Epithelial cell of prostate (primary cell): ENCODE results near the gene HTR2A.

Experiments used
- DNase-seq: peaks from one replicate; pipeline ENCODE4 v3.0.0-alpha.2; 2011; ENCODE audit warnings: low read depth, low spot score
- H3K27ac ChIP-seq: fragments of 450-650 bp; 2 replicates; pipeline ENCODE4 v1.5.1; 2017; ENCODE audit warnings: mild to moderate bottlenecking

The HTR2A gene

GRCh38 chr13:46874006-46874405 lies 22.8 kb downstream of the HTR2A start:
- no peak for DNase-seq
- H3K27ac ChIP-seq: no peak overlapping the region

- no peak for DNase-seq
- no peak overlapping the region for H3K27ac ChIP-seq
Observed at GRCh38 chr13:46871557-46871956, 25.3 kb downstream of the HTR2A start.

GRCh38 chr13:46868091-46868490 lies 28.8 kb downstream of the HTR2A start:
- DNase-seq: no peak
- H3K27ac ChIP-seq: no peak overlapping the region

- DNase-seq: peak; percentile 26
- H3K27ac ChIP-seq: no peak overlapping the region
Observed at GRCh38 chr13:46866150-46866549, 30.7 kb downstream of the HTR2A start.

DNA sequence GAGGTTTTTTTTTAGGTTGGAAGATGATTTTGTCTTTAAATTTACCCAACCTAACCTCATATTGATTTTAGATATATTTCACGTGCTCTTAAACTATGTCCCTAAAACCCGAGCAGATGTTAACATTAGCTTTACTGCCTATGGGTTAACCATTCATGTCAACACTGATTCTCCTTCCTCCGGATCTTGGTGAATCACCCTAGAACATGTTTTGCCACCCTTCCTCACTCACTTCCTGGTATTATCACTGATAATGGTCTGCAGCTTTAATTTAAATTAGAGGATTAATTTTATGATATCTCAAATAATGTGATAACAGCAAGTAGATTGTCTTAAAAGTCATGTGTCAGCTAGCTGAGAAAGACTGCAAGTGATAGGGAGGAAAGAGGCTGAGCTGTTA lies 31.9 kb downstream of the HTR2A start:
- H3K27ac ChIP-seq: no peak overlapping the region
- DNase-seq: no peak

- H3K27ac ChIP-seq: no peak overlapping the region
- DNase-seq: no peak
Observed at GRCh38 chr13:46861959-46862358, 34.9 kb downstream of the HTR2A start.

DNA sequence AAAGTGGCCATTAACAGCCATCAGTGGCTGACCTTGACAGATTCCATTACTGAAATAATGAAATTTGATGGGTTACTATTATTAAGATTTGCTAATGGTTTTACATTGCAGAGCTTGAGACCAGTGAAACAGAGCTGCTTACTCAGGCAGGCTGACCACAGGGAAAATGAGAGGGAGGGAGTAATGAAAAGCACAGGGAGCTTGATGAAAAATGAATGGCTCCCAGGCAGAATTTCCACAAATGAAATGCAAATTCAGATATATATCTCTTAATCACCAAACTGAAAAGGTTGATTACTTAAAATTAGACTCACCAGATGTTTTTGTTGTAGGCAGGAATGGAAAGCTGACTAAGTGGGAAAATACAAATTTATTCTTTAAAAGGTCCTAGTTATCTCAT lies 36.1 kb downstream of the HTR2A start:
- no peak overlapping the region for H3K27ac ChIP-seq
- no peak for DNase-seq

DNA sequence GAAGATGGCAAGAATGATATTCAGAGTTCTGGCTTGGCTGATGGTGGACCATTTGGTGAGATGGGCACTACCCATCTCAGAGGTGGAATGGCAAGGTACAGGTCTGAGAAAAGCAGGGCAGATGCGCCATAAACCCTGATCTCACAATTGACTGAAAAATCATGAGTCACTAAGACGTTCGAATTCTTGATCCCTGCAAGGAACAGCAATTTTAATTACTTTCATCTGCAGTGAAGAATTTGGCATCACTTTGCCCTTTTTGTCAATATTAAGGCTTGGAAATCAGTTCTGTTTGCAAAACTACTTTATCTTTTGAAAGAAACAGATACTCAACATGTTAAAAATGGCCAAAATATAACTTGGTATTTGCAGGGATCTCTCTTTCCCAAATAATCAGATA lies 38.1 kb downstream of the HTR2A start:
- no peak for DNase-seq
- H3K27ac ChIP-seq: no peak overlapping the region

GRCh38 chr13:46858163-46858562 lies 38.7 kb downstream of the HTR2A start:
- DNase-seq: no peak
- no peak overlapping the region for H3K27ac ChIP-seq

DNA sequence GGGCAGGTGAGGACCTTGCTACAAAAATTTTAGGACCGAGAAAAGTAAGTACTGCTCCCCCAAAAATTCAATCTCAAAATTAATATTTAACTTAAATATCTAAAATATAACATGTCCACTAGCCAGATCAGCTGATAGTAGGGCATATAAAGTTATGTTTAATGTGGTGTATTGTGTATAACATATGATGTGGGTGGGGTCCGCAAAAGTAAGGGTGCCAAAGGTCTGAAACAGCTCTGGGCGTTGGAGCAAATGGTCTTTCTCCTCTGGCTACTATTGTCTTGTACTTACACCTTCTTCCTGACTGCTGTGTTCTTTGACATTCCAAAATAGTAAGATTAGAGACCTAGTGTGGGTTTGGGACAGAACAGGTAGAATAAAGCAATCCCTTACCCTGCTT lies 41.2 kb downstream of the HTR2A start:
- DNase-seq: no peak

GRCh38 chr13:46855166-46855565 lies 41.7 kb downstream of the HTR2A start:
- no peak overlapping the region for H3K27ac ChIP-seq
- no peak for DNase-seq

More for the DNA sequence above, 41.2 kb downstream of the HTR2A start:
- H3K27ac ChIP-seq: no peak overlapping the region

DNA sequence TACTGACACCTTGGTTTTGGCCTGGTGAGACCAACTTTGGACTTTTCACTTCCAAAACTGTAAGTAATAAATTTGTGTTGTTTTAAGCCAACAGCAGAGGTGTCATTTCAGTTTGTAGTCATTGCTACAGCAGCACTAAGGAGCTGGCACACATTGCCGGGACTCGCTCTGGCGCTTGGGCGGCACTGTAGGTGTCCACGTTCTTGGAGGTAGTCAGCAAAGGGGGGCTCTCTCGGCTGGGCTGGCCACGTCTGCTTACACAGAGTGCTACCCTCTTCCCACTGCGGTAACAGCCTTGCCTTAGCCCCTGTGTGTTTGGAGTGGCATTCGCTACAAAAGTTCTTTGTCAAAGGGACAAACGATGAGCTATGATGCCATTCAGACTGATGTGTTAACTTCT lies 44.7 kb downstream of the HTR2A start:
- DNase-seq: no peak
- H3K27ac ChIP-seq: no peak overlapping the region

- H3K27ac ChIP-seq: no peak overlapping the region
Observed at GRCh38 chr13:46850214-46850613, 46.6 kb downstream of the HTR2A start.

GRCh38 chr13:46846726-46847125 lies 50.1 kb downstream of the HTR2A start:
- H3K27ac ChIP-seq: no peak overlapping the region
- no peak for DNase-seq

More at GRCh38 chr13:46850214-46850613, 46.6 kb downstream of the HTR2A start:
- DNase-seq: no peak

GRCh38 chr13:46845146-46845545 lies 51.7 kb downstream of the HTR2A start:
- H3K27ac ChIP-seq: no peak overlapping the region
- DNase-seq: no peak

DNA sequence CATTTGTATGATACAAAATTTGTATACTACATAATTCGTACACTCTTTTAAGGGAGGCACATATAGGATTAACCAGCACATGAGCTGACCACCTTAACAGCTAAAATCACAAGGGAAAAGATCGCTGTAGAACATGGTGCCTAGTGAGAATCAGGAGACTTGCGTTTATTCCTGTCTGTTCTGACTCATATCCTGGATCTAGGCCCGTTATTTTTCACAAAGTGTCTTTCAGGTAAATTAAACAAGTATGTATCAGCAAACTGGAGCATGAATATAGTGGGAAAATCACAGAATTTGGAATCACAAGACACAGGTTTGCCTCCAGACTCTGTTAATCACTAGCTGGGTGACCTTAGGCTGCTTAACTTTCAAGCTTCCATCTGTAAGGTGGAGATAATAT lies 52.4 kb downstream of the HTR2A start:
- no peak overlapping the region for H3K27ac ChIP-seq
- DNase-seq: no peak

GRCh38 chr13:46839399-46839798 lies 57.5 kb downstream of the HTR2A start:
- no peak overlapping the region for H3K27ac ChIP-seq
- DNase-seq: no peak

GRCh38 chr13:46834657-46835056 lies 62.2 kb downstream of the HTR2A start:
- no peak for DNase-seq
- no peak overlapping the region for H3K27ac ChIP-seq

DNA sequence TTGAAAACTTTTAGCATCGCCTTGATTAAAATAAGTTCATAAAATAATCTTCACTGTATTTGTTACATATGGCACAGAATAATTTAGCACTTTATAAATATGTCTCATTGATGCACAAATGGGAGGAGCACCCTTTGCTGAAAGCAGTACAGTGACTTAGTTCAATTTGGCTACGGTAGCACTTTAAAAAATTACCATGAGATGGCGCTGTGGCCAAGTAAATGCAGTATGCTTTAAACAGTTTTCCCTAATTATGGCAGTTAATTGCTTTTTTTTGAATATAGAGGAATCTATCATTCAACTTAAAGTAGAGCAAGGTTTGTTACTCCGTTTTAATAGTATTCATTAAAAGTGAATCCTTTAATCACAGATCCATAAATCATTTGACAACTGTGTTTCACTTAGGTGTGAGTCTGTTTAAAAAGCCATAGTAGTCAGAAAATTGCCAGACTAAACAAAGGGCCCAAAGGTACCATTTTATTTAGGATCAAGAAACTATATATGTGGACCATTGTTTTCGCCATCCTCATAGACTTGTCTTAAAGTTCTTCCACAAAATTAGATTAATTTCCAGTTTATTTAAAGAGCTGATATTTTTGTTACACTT lies 65.2 kb downstream of the HTR2A start:
- no peak overlapping the region for H3K27ac ChIP-seq
- no peak for DNase-seq

DNA sequence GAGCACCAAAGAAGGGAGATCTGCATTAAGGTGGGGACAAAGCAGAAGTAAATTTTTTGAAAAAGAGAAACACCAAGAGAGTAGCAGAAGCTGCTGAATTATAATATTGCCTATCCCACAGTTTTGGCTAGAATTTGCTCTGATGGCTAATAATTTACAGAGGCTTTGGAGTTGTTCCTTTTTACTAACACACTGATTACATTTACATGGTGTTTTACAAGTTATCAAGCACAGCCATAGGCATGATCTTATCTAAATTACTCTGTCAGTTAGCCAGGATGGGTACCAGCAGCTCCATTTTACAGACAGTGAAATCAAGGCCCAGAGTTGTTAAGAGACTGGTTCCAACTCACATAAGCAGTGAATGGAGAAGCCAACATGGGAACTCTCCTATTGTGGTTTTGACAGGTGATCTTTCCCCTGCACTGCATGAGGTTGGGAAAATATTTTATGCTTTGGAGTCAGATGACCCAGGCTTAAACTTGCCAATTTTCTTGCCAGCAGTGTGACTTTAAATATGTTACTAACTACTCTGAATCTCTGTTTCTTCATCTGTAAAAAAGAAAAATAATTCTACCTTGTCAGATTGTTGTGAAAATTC lies 66.3 kb downstream of the HTR2A start:
- no peak overlapping the region for H3K27ac ChIP-seq
- no peak for DNase-seq

GRCh38 chr13:46822551-46822950 lies 74.3 kb downstream of the HTR2A start:
- H3K27ac ChIP-seq: no peak overlapping the region
- no peak for DNase-seq

DNA sequence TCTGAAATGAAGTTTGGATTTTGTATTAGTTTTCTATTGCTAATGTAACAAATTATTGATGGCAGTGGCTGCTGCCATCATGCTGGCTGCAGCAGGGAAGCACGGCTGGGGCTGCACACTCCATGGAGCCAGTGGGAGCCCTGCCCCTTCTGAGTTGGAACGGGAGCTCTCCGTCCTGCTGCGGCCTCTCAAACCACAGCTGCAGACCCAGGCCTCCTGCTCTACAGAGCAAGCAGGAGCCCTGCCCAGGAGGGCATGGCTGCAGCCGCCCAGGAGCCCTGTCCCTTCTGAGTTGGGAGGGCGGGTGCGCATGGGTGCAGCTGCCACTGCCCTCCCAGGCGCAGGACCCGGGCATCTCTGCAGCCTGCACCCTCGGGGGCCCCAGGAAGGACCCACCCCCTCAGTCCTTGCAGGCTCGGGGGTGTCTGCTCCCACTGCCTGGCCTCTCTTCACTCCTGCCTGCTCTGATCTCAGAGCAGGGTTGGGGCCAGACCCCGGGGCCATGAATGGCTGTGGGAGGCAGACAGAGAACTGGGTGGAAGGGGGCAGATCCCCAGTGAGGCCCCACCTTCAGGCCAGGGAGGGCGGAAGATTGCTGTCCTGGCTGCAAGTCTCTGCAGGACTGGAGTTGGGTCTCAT lies 78.9 kb downstream of the HTR2A start:
- no peak for DNase-seq
- H3K27ac ChIP-seq: no peak overlapping the region
